RWPE2 (cell line): ENCODE measurements around the gene PDE2A.

Experiments used
- ATAC-seq: fragments of 200-7000 bp; cut with Tn5 transposase; 3 replicates; pipeline ENCODE4 v1.9.1; 2021; ENCODE audit warnings: low read depth
- DNase-seq: peaks from one replicate; pipeline ENCODE4 v3.0.0-alpha.2; 2020; ENCODE audit warnings: low spot score
- H3K27ac ChIP-seq: fragments of 450-650 bp; 2 replicates; pipeline ENCODE4 v1.5.1; 2017; ENCODE audit warnings: mild to moderate bottlenecking; ENCODE audit not compliant: poor library complexity, severe bottlenecking
- H3K27me3 ChIP-seq: fragments of 250-450 bp; sonication (Bioruptor Pico); 2 replicates; pipeline ENCODE4 v1.5.1; 2021; ENCODE audit warnings: mild to moderate bottlenecking, moderate library complexity; ENCODE audit not compliant: insufficient read depth, poor library complexity, severe bottlenecking
- H3K36me3 ChIP-seq: fragments of 250-450 bp; sonication (Bioruptor Pico); 2 replicates; pipeline ENCODE4 v1.5.1; 2020; ENCODE audit warnings: low read depth, mild to moderate bottlenecking, moderate library complexity
- H3K4me1 ChIP-seq: fragments of 250-450 bp; sonication (Bioruptor Pico); 2 replicates; pipeline ENCODE4 v1.5.1; 2021; ENCODE audit warnings: mild to moderate bottlenecking, moderate library complexity; ENCODE audit not compliant: insufficient read depth, poor library complexity, severe bottlenecking
- H3K4me3 ChIP-seq: fragments of 250-450 bp; sonication (Bioruptor Pico); 2 replicates; pipeline ENCODE4 v1.5.1; 2021; ENCODE audit warnings: mild to moderate bottlenecking, moderate library complexity; ENCODE audit not compliant: severe bottlenecking
- H3K9me3 ChIP-seq: fragments of 250-450 bp; sonication (Bioruptor Pico); 2 replicates; pipeline ENCODE4 v1.5.1; 2021; ENCODE audit warnings: mild to moderate bottlenecking, moderate library complexity; ENCODE audit not compliant: severe bottlenecking
- CTCF ChIP-seq: fragments of 450-650 bp; IDR thresholded peaks from one replicate; pipeline ENCODE4 v1.5.1; 2017; ENCODE audit warnings: mild to moderate bottlenecking, moderate library complexity; ENCODE audit not compliant: poor library complexity, severe bottlenecking

Gene PDE2A

GRCh38 chr11:72602250-72602904, 71.8 kb downstream of the PDE2A start:
- TF ChIP-seq CTCF: no peak
- Histone ChIP-seq H3K4me1 (no peaks in the 10 kb centered on the region), H3K4me3 (no peak overlapping the region), H3K27ac (no peak overlapping the region), H3K27me3 (no peaks in the 10 kb centered on the region), H3K9me3 (no peaks in the 10 kb centered on the region), H3K36me3 (no peaks in the 10 kb centered on the region)
- DNase-seq: no peak
- ATAC-seq: no peak

DNA sequence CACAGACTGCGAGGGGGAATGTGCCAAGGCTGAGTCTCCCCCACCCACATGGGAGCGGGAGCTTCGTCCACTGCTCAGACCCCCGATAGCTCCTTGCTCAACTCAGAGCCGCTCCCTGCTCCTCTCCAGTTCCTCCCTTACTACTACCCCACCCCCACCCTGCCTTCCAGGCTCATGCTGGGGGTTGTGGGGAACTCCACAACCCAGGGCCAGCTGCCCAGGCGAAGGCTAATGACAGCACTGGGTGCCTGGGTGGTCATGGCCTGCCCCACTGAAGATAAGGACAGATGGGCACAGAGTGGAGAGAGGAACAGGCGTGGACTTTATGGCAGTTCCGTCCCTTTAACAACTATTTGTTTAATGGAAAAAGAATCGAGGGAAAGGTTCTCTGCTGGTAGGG, 73.7 kb downstream of the PDE2A start:
- no peaks in the 10 kb centered on the region for H3K36me3 ChIP-seq
- H3K4me3 ChIP-seq: no peak overlapping the region
- DNase-seq: no peak
- no peak overlapping the region for H3K27ac ChIP-seq
- H3K9me3 ChIP-seq: no peaks in the 10 kb centered on the region
- no peak for ATAC-seq
- H3K27me3 ChIP-seq: no peaks in the 10 kb centered on the region
- H3K4me1 ChIP-seq: no peaks in the 10 kb centered on the region
- no peak for TF ChIP-seq CTCF

DNA sequence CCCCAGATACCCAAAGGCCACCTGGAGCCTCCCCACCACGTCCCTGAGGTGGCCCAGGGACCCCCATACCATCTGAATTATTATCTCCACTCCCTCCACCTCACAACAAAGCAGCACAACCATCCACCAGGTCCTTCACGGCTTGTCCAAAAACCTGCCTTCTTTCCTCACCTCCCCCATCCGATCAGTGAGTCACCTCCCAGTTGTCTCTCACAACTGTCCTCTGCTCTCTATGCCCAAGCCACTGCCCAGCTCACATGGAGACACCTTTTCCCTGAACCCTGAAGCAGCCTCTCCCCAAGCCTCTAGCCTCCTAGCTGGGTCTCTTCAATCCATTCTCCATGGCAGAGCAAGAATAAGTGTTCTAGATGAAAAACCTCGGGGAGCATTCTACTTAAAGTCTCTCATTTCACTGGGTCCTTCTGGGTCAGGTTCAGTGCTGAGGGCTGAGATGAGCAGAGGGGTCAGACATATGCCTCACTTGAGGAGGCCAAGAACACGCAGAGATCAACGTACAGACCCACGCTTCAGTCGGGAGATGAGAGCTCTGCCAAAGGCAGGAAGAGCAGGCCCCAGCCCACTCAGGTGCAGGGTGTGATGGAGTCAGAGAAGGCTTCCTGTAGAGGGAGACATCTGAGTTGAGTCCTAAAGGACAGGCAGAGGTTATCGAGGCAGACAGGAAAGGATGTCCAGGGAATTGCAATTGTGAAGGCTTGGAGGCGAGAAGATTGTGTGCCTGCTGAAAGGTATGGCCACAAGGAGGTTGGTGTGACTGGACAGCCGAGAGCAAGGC, 74.7 kb downstream of the PDE2A start:
- no peaks in the 10 kb centered on the region for H3K4me1 ChIP-seq
- no peak for TF ChIP-seq CTCF
- H3K36me3 ChIP-seq: no peaks in the 10 kb centered on the region
- no peaks in the 10 kb centered on the region for H3K9me3 ChIP-seq
- H3K27ac ChIP-seq: no peak overlapping the region
- ATAC-seq (peak; percentile 31; the same call in 1 of the 3 replicates), DNase-seq (no peak)
- no peak overlapping the region for H3K4me3 ChIP-seq
- H3K27me3 ChIP-seq: no peaks in the 10 kb centered on the region

GRCh38 chr11:72598906-72599305, 75.3 kb downstream of the PDE2A start:
- Histone ChIP-seq H3K27me3 (no peaks in the 10 kb centered on the region), H3K9me3 (no peaks in the 10 kb centered on the region)

More at GRCh38 chr11:72598906-72599305, 75.3 kb downstream of the PDE2A start:
- no peak overlapping the region for H3K27ac ChIP-seq
- H3K4me3 ChIP-seq: no peak overlapping the region
- ATAC-seq (0 out of 3 replicates have a peak, but pooled peaks have one; percentile 37), DNase-seq (no peak)
- no peaks in the 10 kb centered on the region for H3K4me1 ChIP-seq
- peak; percentile 34 for TF ChIP-seq CTCF
- no peaks in the 10 kb centered on the region for H3K36me3 ChIP-seq
